Neuronal stem cell (in vitro differentiated cells): ENCODE data around the gene NUMBL.

Experiments
- DNase-seq: peaks from one replicate; pipeline ENCODE4 v3.0.0-alpha.2; 2013; ENCODE audit warnings: low spot score
- H2AFZ ChIP-seq: one replicate; pipeline ENCODE4 v1.6.1; 2013; ENCODE audit warnings: mild to moderate bottlenecking, low read length, inconsistent platforms
- H2AK5ac ChIP-seq: 2 replicates; pipeline ENCODE4 v1.6.1; 2013; ENCODE audit warnings: low read depth, mild to moderate bottlenecking, inconsistent platforms, low read length, moderate library complexity, mixed read lengths
- H2BK120ac ChIP-seq: 2 replicates; pipeline ENCODE4 v1.6.1; 2013; ENCODE audit warnings: low read depth, mild to moderate bottlenecking, inconsistent platforms, low read length, moderate library complexity, mixed read lengths
- H2BK12ac ChIP-seq: one replicate; pipeline ENCODE4 v1.6.1; 2013; ENCODE audit warnings: low read length, inconsistent platforms
- H2BK15ac ChIP-seq: 2 replicates; pipeline ENCODE4 v1.6.1; 2013; ENCODE audit warnings: mild to moderate bottlenecking, low read length, inconsistent platforms, mixed read lengths
- H2BK5ac ChIP-seq: one replicate; pipeline ENCODE4 v1.6.1; 2013; ENCODE audit warnings: inconsistent platforms, mild to moderate bottlenecking, low read length, moderate library complexity
- H3K14ac ChIP-seq: one replicate; pipeline ENCODE4 v1.6.1; 2013; ENCODE audit warnings: low read length, inconsistent platforms
- H3K18ac ChIP-seq: 2 replicates; pipeline ENCODE4 v1.6.1; 2013; ENCODE audit warnings: low read length, inconsistent platforms
- H3K23ac ChIP-seq: 2 replicates; pipeline ENCODE4 v1.6.1; 2013; ENCODE audit warnings: low read depth, mild to moderate bottlenecking, mixed read lengths, low read length, inconsistent platforms; ENCODE audit not compliant: poor library complexity
- H3K27ac ChIP-seq: replicated peaks from 3 replicates; pipeline ENCODE4 v1.5.1; 2013; ENCODE audit warnings: low read length, inconsistent platforms
- H3K27me3 ChIP-seq, 3 experiments: 2 replicates each; pipeline ENCODE4 v1.6.1; 2013; ENCODE audit warnings: low read length in 3 of 3, mild to moderate bottlenecking in 2 of 3, inconsistent platforms in 1 of 3, low read depth in 1 of 3, mixed read lengths in 1 of 3, moderate library complexity in 1 of 3; ENCODE audit not compliant: control insufficient read depth in 3 of 3, insufficient read depth in 3 of 3
- H3K36me3 ChIP-seq, 2 donors: replicated peaks in 1 of 2; 2 replicates each; pipeline ENCODE4 v1.6.1; 2013; ENCODE audit warnings: low read length in 2 of 2; ENCODE audit not compliant: control insufficient read depth in 2 of 2, insufficient read depth in 2 of 2
- H3K4ac ChIP-seq: 2 replicates; pipeline ENCODE4 v1.6.1; 2013; ENCODE audit warnings: inconsistent platforms, mild to moderate bottlenecking, low read length, moderate library complexity
- H3K4me1 ChIP-seq, 2 donors: 1 replicate in 1 of 2; 2 replicates in 1 of 2; pipeline ENCODE4 v1.6.1; 2013; ENCODE audit warnings: low read length in 2 of 2, low read depth in 1 of 2; ENCODE audit not compliant: control insufficient read depth in 2 of 2, insufficient read depth in 1 of 2
- H3K4me2 ChIP-seq: one replicate; pipeline ENCODE4 v1.6.1; 2013; ENCODE audit warnings: mild to moderate bottlenecking, low read length, inconsistent platforms; ENCODE audit not compliant: insufficient read depth, poor library complexity, severe bottlenecking
- H3K4me3 ChIP-seq, 2 donors: 2 replicates each; pipeline ENCODE4 v1.5.1; 2013; ENCODE audit warnings: low read length in 2 of 2, mild to moderate bottlenecking in 2 of 2, inconsistent platforms in 1 of 2, moderate library complexity in 1 of 2
- H3K79me1 ChIP-seq: one replicate; pipeline ENCODE4 v1.6.1; 2013; ENCODE audit warnings: low read depth, mild to moderate bottlenecking, inconsistent platforms, low read length, moderate library complexity
- H3K9ac ChIP-seq: one replicate; pipeline ENCODE4 v1.6.1; 2013; ENCODE audit warnings: mild to moderate bottlenecking, low read depth, low read length, inconsistent platforms; ENCODE audit not compliant: poor library complexity
- H3K9me3 ChIP-seq, 2 donors: replicated peaks in 1 of 2; 2 replicates each; pipeline versions ENCODE3 to v1.6.1; 2013; ENCODE audit warnings: low read length in 2 of 2, mild to moderate bottlenecking in 2 of 2, inconsistent platforms in 1 of 2, low read depth in 1 of 2, mixed read lengths in 1 of 2, moderate library complexity in 1 of 2; ENCODE audit not compliant: control insufficient read depth in 2 of 2, insufficient read depth in 1 of 2
- H4K8ac ChIP-seq: one replicate; pipeline ENCODE4 v1.6.1; 2013; ENCODE audit warnings: low read depth, mild to moderate bottlenecking, inconsistent platforms, low read length, moderate library complexity
- H4K91ac ChIP-seq: one replicate; pipeline ENCODE4 v1.6.1; 2013; ENCODE audit warnings: low read length, low read depth, mild to moderate bottlenecking, inconsistent platforms; ENCODE audit not compliant: poor library complexity
- WGBS, 2 donors: extraction: QIAGEN DNeasy Blood & Tissue Kit; methylation state at CpG; one replicate each; pipeline ENCODE4 v1.1.7; 2013; ENCODE audit warnings: missing lambda C conversion rate in 2 of 2, mixed read lengths in 1 of 2; ENCODE audit not compliant: insufficient read length in 2 of 2, insufficient replicate concordance in 1 of 2; ENCODE audit errors: extremely low coverage in 2 of 2; 5-methylcytosine and 5-hydroxymethylcytosine counted together

The NUMBL gene

GRCh38 chr19:40692212-40692551, 1.7 kb upstream of the NUMBL start:
- H2BK120ac ChIP-seq: peak overlapping the region; percentile 29
- DNase-seq: no peak
- peaks cover 20 to 22% of the 10 kb centered on the region in 2 donors for H3K4me1 ChIP-seq
- no peak overlapping the region for H3K27ac ChIP-seq
- H2BK12ac ChIP-seq: no peak overlapping the region
- H2BK15ac ChIP-seq: peak overlapping the region; percentile 51
- H3K4me2 ChIP-seq: no peak overlapping the region
- no peak overlapping the region for H3K9ac ChIP-seq
- no peaks in the 10 kb centered on the region for H3K27me3 ChIP-seq
- H3K4me3 ChIP-seq: no peak overlapping the region
- peak overlapping the region; percentile 70 for H3K4ac ChIP-seq
- no peak overlapping the region for H3K14ac ChIP-seq
- H2AK5ac ChIP-seq: peak overlapping the region; percentile 68
- H3K9me3 ChIP-seq: no peaks in the 10 kb centered on the region
- no CpG with 5 or more reads among the region's 14 CpGs for WGBS, 2 donors
- peaks cover 10% of the 10 kb centered on the region for H3K79me1 ChIP-seq
- H3K23ac ChIP-seq: peak overlapping the region; percentile 44
- no peak overlapping the region for H4K91ac ChIP-seq
- no peak overlapping the region for H2BK5ac ChIP-seq
- no peak overlapping the region for H2AFZ ChIP-seq
- no peak overlapping the region for H4K8ac ChIP-seq
- no peak overlapping the region for H3K18ac ChIP-seq
- peaks cover 23 to 46% of the 10 kb centered on the region in 2 donors for H3K36me3 ChIP-seq

- Histone ChIP-seq H2BK120ac (peak overlapping the region; percentile 29), H3K27me3 (no peaks in the 10 kb centered on the region), H3K4me2 (no peak overlapping the region), H3K18ac (peak overlapping the region; percentile 96), H3K4me3 (no peak overlapping the region), H3K9ac (peak overlapping the region; percentile 63), H3K4me1 (peaks cover 20 to 22% of the 10 kb centered on the region in 2 donors), H2BK15ac (peak overlapping the region; percentile 70), H3K14ac (peak overlapping the region; percentile 51), H2AK5ac (peak overlapping the region; percentile 68), H3K79me1 (peaks cover 10% of the 10 kb centered on the region), H3K9me3 (no peaks in the 10 kb centered on the region), H3K36me3 (peaks cover 22 to 42% of the 10 kb centered on the region in 2 donors), H4K8ac (no peak overlapping the region), H2BK12ac (no peak overlapping the region), H2AFZ (no peak overlapping the region), H3K23ac (peak overlapping the region; percentile 65), H4K91ac (no peak overlapping the region), H2BK5ac (peak overlapping the region; percentile 93), H3K27ac (no peak overlapping the region), H3K4ac (peak overlapping the region; percentile 70)
- no peak for DNase-seq
- no CpG with 5 or more reads among the region's 24 CpGs for WGBS, 2 donors
These were observed 1.2 kb upstream of the NUMBL start for GRCh38 chr19:40691421-40692211.

DNA sequence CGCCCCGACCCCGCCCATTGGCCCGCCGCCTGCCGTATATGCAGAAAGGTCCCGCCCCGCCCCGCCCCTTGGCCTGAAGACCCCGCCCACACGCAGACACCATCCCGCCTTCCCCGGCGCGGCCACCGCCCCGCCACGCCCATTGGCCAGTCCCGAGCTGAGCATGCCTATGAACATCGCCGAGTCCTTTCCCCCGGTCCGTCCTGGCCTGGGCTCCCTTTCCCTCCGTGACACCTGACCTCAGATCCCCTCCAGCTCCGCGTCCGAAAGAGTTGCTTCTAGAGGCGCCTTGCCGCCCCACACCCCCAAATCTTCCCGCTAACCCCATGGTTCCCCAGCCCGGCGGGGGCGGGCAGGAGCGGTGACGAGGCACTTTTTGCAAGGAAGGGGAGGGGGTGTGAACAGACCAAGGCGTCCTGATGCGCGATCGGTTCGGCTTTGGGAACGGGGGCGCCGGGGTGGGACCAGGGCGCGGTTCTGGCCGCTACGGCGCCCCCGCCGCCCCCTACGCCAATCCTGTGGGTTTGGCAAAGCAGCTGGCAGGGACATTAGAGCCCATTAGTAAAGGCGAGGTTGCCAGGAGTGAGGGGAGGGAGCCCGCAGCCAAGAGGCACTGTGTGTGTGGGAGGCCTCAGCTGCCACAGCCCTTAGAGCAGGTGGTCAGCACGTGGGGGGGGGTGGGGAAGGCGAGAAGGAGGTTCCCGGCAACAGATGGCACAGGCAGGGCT, 406 bp upstream of the NUMBL start:
- Histone ChIP-seq H2BK120ac (no peak overlapping the region), H2BK12ac (peak overlapping the region; percentile 41), H3K14ac (peak overlapping the region; percentile 51), H3K4me3 (peak overlapping the region; percentile 61 to 63), H3K27me3 (no peaks in the 10 kb centered on the region), H3K4ac (no peak overlapping the region), H2BK15ac (peak overlapping the region; percentile 70), H2AK5ac (peak overlapping the region; percentile 68), H3K4me2 (peak overlapping the region; percentile 84), H3K4me1 (peaks cover 20 to 22% of the 10 kb centered on the region in 2 donors), H3K79me1 (peaks cover 10% of the 10 kb centered on the region), H3K9me3 (no peaks in the 10 kb centered on the region), H4K91ac (no peak overlapping the region), H3K36me3 (peaks cover 25 to 43% of the 10 kb centered on the region in 2 donors), H3K18ac (peak overlapping the region; percentile 96), H4K8ac (no peak overlapping the region), H3K9ac (peak overlapping the region; percentile 63), H2BK5ac (peak overlapping the region; percentile 93), H3K27ac (peak overlapping the region; percentile 50), H2AFZ (peak overlapping the region; percentile 88), H3K23ac (peak overlapping the region; percentile 65)
- DNase-seq: no peak
- WGBS, 2 donors: no CpG with 5 or more reads among the region's 56 CpGs
